ENCODE results near the gene ZNF789. TPM values are rescaled to one million over a fixed set of nuclear protein-coding genes. Genes with fewer than 3 reads are reported as not detected.

ZNF789 gene
- total RNA-seq, 1 donor from 2014 or later = 38.3 TPM

GRCh38 chr7:99457650-99458493 lies 14.8 kb upstream of the ZNF789 start:
- DNase-seq (no peak), ATAC-seq (ENCODE audit: low read depth) (no peak)
- H3K4me3 Mint-ChIP-seq = no peak overlapping the region
- no peaks in the 10 kb centered on the region for H3K9me3 Mint-ChIP-seq
- H3K27ac Mint-ChIP-seq = no peak overlapping the region
- ChIA-PET CTCF (interaction anchor here (0.6 kb wide), 1 partner anchor 597 kb away, joined by 4 read pairs; no protein-coding TSS in a partner anchor), POLR2A (no interaction called here)
- H3K36me3 Mint-ChIP-seq (ENCODE audit: low read depth) = peaks cover 81% of the 10 kb centered on the region
- intact Hi-C loops (cut with micrococcal nuclease) = no loop called here
- peaks cover 15% of the 10 kb centered on the region for H3K4me1 Mint-ChIP-seq
- TF ChIP-seq, protein P1, sequence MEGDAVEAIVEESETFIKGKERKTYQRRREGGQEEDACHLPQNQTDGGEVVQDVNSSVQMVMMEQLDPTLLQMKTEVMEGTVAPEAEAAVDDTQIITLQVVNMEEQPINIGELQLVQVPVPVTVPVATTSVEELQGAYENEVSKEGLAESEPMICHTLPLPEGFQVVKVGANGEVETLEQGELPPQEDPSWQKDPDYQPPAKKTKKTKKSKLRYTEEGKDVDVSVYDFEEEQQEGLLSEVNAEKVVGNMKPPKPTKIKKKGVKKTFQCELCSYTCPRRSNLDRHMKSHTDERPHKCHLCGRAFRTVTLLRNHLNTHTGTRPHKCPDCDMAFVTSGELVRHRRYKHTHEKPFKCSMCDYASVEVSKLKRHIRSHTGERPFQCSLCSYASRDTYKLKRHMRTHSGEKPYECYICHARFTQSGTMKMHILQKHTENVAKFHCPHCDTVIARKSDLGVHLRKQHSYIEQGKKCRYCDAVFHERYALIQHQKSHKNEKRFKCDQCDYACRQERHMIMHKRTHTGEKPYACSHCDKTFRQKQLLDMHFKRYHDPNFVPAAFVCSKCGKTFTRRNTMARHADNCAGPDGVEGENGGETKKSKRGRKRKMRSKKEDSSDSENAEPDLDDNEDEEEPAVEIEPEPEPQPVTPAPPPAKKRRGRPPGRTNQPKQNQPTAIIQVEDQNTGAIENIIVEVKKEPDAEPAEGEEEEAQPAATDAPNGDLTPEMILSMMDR (IDR thresholded peaks at IDR 0.05) = no peak
- H3K27me3 Mint-ChIP-seq = no peaks in the 10 kb centered on the region

GRCh38 chr7:99459087-99459486 lies 13.6 kb upstream of the ZNF789 start:
- no peak for DNase-seq
- ChIA-PET CTCF (no interaction called here), POLR2A (interaction anchor here (1.3 kb wide), 1 partner anchor 50 kb away, joined by 3 read pairs; the partner anchor contains the start of gene BUD31)
- peaks cover 76% of the 10 kb centered on the region for H3K36me3 Mint-ChIP-seq (ENCODE audit: low read depth)
- H3K9me3 Mint-ChIP-seq = no peaks in the 10 kb centered on the region
- peaks cover 22% of the 10 kb centered on the region for H3K4me1 Mint-ChIP-seq
- H3K4me3 Mint-ChIP-seq = no peak overlapping the region
- peak; percentile 42 for ATAC-seq (ENCODE audit: low read depth)
- no peak overlapping the region for H3K27ac Mint-ChIP-seq
- TF ChIP-seq, protein P1 (IDR thresholded peaks at IDR 0.05) = no peak
- no peaks in the 10 kb centered on the region for H3K27me3 Mint-ChIP-seq
- intact Hi-C loops (cut with micrococcal nuclease) = no loop called here

DNA sequence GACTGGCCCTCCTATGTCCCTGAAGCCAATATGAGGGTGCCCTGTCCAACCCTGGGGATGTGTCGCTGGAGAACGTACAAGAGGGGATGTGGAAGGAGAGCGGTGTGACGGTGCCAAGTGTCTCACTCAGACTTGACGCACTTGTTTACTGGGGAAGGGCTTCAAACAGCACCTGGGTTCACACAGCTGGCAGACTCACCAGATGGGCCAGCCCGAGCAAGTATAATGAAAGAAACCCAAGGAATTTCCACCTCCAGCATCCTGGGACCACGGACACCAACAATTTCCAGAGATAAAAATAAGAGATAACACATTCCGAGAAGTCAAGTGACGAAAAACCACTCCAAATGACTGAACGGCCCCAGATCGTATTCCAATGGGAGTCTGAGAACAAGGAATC lies 12.0 kb upstream of the ZNF789 start:
- ChIA-PET POLR2A (no interaction called here), CTCF (no interaction called here)
- Mint-ChIP-seq H3K36me3 (ENCODE audit: low read depth) (peaks cover 64% of the 10 kb centered on the region), H3K27ac (no peak overlapping the region), H3K4me3 (no peak overlapping the region), H3K9me3 (no peaks in the 10 kb centered on the region), H3K27me3 (no peaks in the 10 kb centered on the region), H3K4me1 (peaks cover 36% of the 10 kb centered on the region)
- TF ChIP-seq, protein P1 (IDR thresholded peaks at IDR 0.05) = no peak
- ATAC-seq (ENCODE audit: low read depth) (no peak), DNase-seq (no peak)
- intact Hi-C loops (cut with micrococcal nuclease) = no loop called here

DNA sequence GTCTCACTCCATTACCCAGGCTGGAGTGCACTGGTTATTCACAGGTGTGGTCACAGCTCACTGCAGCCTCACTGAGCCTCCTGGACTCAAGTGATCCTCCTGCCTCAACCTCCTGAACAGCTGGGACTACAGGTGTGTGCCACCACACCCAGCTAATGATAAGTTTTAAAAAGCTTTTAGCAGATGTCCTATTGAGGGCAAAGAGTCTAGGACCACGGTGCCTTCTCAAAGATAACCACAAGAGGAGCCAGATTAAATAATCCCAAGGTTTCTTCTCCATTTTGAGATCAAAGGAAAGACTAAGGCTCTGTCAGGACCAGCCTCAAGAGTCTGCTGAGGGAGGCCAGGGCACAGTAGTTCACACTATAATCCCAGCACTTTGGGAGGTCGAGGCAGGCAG lies 11.5 kb upstream of the ZNF789 start:
- ATAC-seq (ENCODE audit: low read depth) = no peak
- POLR2A ChIA-PET = no interaction called here
- TF ChIP-seq, protein P1 (IDR thresholded peaks at IDR 0.05) = no peak
- H3K9me3 Mint-ChIP-seq = no peaks in the 10 kb centered on the region
- CTCF ChIA-PET = no interaction called here
- H3K27me3 Mint-ChIP-seq = no peaks in the 10 kb centered on the region
- no peak for DNase-seq
- H3K4me1 Mint-ChIP-seq = peaks cover 39% of the 10 kb centered on the region
- H3K36me3 Mint-ChIP-seq (ENCODE audit: low read depth) = peaks cover 62% of the 10 kb centered on the region
- no peak overlapping the region for H3K4me3 Mint-ChIP-seq
- no peak overlapping the region for H3K27ac Mint-ChIP-seq
- intact Hi-C loops (cut with micrococcal nuclease) = no loop called here

DNA sequence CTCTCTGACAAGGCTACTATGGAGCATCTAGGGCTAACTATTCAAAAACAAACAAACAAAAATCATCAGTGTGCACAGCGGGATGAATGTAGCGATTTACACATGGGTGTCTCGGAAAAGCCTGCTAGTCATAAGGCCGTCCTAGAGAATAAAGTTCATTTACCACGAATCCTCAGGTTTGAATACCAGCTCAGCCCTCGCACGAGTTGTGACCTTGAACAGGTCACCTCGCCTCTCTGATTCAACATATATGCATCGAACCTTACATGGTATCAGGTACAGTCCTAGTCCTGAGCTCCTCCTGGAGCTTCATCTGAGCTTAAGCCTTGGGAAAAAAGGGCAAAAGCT lies 7.3 kb upstream of the ZNF789 start:
- Mint-ChIP-seq H3K4me1 (peaks cover 36% of the 10 kb centered on the region), H3K36me3 (ENCODE audit: low read depth) (peaks cover 20% of the 10 kb centered on the region), H3K9me3 (no peaks in the 10 kb centered on the region), H3K27ac (peak overlapping the region; percentile 90), H3K27me3 (no peaks in the 10 kb centered on the region), H3K4me3 (peak overlapping the region; percentile 96)
- TF ChIP-seq, protein P1 (IDR thresholded peaks at IDR 0.05) = no peak
- no peak for ATAC-seq (ENCODE audit: low read depth)
- ChIA-PET CTCF (no interaction called here), POLR2A (interaction anchor here (0.8 to 1.4 kb wide), 5 partner anchors 26 to 93 kb away, joined by 3 to 11 read pairs (median 9); partner anchors contain the start of genes BUD31, PDAP1, ZKSCAN5 and ZNF394)
- intact Hi-C loops (cut with micrococcal nuclease) = loop anchor here (5.0 kb wide), 1 partner anchor 323 kb away; the partner anchor contains the start of gene SMURF1
- no peak for DNase-seq
